Hepatocyte (in vitro differentiated cells): Measurements from ENCODE around the gene C19orf67. TPM values are rescaled to one million over a fixed set of nuclear protein-coding genes. Genes with fewer than 3 reads are reported as not detected.

Experiments used
- DNase-seq: peaks from one replicate; pipeline ENCODE4 v3.0.0-alpha.2; 2016; ENCODE audit warnings: low spot score
- H2AFZ ChIP-seq: fragments of 200-600 bp; sonication (generic); 2 replicates; pipeline ENCODE4 v1.6.0; 2016; ENCODE audit warnings: antibody characterized with exemption, mild to moderate bottlenecking
- H3K27ac ChIP-seq: fragments of 200-600 bp; sonication (generic); 2 replicates; pipeline ENCODE4 v1.5.1; 2016; ENCODE audit warnings: mild to moderate bottlenecking
- H3K27me3 ChIP-seq: fragments of 200-600 bp; sonication (generic); 2 replicates; pipeline ENCODE4 v1.6.1; 2016
- H3K36me3 ChIP-seq: fragments of 200-600 bp; sonication (generic); replicated peaks from 2 replicates; pipeline ENCODE4 v1.5.1; 2016; ENCODE audit warnings: low read depth; ENCODE audit not compliant: insufficient read depth
- H3K4me1 ChIP-seq: fragments of 200-600 bp; sonication (generic); 2 replicates; pipeline ENCODE4 v1.5.1; 2016; ENCODE audit warnings: mild to moderate bottlenecking, moderate library complexity; ENCODE audit not compliant: insufficient read depth
- H3K4me2 ChIP-seq: fragments of 200-600 bp; sonication (generic); 2 replicates; pipeline ENCODE4 v1.6.0; 2016
- H3K4me3 ChIP-seq: fragments of 200-600 bp; sonication (generic); 2 replicates; pipeline ENCODE4 v1.5.1; 2016; ENCODE audit warnings: mild to moderate bottlenecking
- H3K79me2 ChIP-seq: fragments of 200-600 bp; sonication (generic); 2 replicates; pipeline ENCODE4 v1.6.0; 2017; ENCODE audit warnings: mild to moderate bottlenecking
- H3K9me2 ChIP-seq: fragments of 200-600 bp; sonication (generic); replicated peaks from 2 replicates; pipeline ENCODE4 v1.6.0; 2017; ENCODE audit warnings: mild to moderate bottlenecking; ENCODE audit not compliant: insufficient read depth
- H3K9me3 ChIP-seq: fragments of 200-600 bp; sonication (generic); 2 replicates; pipeline ENCODE4 v1.5.1; 2016; ENCODE audit warnings: low read depth, mild to moderate bottlenecking
- H4K20me1 ChIP-seq: fragments of 200-600 bp; sonication (generic); 2 replicates; pipeline ENCODE4 v1.6.0; 2016; ENCODE audit warnings: mild to moderate bottlenecking; ENCODE audit not compliant: insufficient read depth, poor library complexity, severe bottlenecking
- EZH2 ChIP-seq: fragments of 200-600 bp; sonication (generic); IDR thresholded peaks from 2 replicates; pipeline ENCODE4 v1.6.1; 2016; ENCODE audit warnings: antibody characterized with exemption, mild to moderate bottlenecking, borderline replicate concordance
- EZH2phosphoT487 ChIP-seq: fragments of 200-600 bp; sonication (generic); IDR thresholded peaks from one replicate; pipeline ENCODE4 v1.6.1; 2018; ENCODE audit warnings: antibody characterized with exemption, mild to moderate bottlenecking, low read depth, moderate library complexity; ENCODE audit not compliant: unreplicated experiment, severe bottlenecking
- WGBS: methylation state at CpG from one replicate; pipeline ENCODE4 v1.1.6; 2016; ENCODE audit warnings: low lambda C conversion rate; ENCODE audit errors: missing lambda C conversion rate; 5-methylcytosine and 5-hydroxymethylcytosine counted together
- polyA plus RNA-seq: library from polyadenylated mRNA; unstranded; fragments of >200 nt; fragmentation: Nextera tagmentation; extraction: Ambion mirVana; gene quantifications from 2 replicates; pipeline ENCODE4 v1.2.1, GENCODE V29; 2016
- total RNA-seq: library from RNA; depleted of rRNA; stranded (reverse); fragments of >200 nt; gene quantifications from 2 replicates; pipeline ENCODE4 v1.2.3, GENCODE V29; 2014
- TF ChIP-seq, protein P1 (sequence below): fragments of 200-600 bp; sonication (generic); IDR thresholded peaks from 2 replicates; pipeline ENCODE4 v1.5.1; 2016; ENCODE audit warnings: antibody characterized with exemption, mild to moderate bottlenecking; ENCODE audit not compliant: poor library complexity

The C19orf67 gene
- total and polyA plus RNA-seq, 2 experiments from 2014 or later: not detected

DNA sequence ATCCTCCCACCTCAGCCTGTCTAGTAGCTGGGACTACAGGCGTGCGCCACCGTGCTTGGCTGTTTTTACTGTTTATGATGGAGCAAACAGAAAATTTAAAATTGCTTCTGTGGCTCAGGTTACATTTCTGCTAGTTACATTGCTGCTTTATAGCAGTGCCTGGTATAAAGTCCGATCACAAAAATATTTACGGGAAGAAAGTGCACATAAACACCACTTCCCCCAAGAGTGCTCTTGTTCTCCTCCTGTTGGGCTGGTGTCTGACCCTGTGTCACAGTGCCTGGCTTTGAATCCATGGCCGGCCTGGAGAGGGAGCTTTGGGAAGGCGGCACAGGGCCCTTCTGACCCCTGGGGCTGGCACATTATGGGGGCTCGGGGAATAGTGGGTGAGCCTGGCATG, 20.1 kb upstream of the C19orf67 start:
- Histone ChIP-seq H2AFZ (no peak overlapping the region), H3K9me2 (no peaks in the 10 kb centered on the region), H3K9me3 (no peaks in the 10 kb centered on the region), H3K79me2 (peaks cover 11% of the 10 kb centered on the region), H3K27ac (no peak overlapping the region), H4K20me1 (no peaks in the 10 kb centered on the region), H3K27me3 (no peaks in the 10 kb centered on the region), H3K4me3 (no peak overlapping the region), H3K36me3 (no peaks in the 10 kb centered on the region), H3K4me2 (no peak overlapping the region), H3K4me1 (no peaks in the 10 kb centered on the region)
- WGBS: 82% methylated on average over 8 of the region's 8 CpGs
- TF ChIP-seq EZH2 (no peak), EZH2phosphoT487 (no peak)
- TF ChIP-seq, protein P1, sequence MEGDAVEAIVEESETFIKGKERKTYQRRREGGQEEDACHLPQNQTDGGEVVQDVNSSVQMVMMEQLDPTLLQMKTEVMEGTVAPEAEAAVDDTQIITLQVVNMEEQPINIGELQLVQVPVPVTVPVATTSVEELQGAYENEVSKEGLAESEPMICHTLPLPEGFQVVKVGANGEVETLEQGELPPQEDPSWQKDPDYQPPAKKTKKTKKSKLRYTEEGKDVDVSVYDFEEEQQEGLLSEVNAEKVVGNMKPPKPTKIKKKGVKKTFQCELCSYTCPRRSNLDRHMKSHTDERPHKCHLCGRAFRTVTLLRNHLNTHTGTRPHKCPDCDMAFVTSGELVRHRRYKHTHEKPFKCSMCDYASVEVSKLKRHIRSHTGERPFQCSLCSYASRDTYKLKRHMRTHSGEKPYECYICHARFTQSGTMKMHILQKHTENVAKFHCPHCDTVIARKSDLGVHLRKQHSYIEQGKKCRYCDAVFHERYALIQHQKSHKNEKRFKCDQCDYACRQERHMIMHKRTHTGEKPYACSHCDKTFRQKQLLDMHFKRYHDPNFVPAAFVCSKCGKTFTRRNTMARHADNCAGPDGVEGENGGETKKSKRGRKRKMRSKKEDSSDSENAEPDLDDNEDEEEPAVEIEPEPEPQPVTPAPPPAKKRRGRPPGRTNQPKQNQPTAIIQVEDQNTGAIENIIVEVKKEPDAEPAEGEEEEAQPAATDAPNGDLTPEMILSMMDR: no peak
- no peak for DNase-seq

DNA sequence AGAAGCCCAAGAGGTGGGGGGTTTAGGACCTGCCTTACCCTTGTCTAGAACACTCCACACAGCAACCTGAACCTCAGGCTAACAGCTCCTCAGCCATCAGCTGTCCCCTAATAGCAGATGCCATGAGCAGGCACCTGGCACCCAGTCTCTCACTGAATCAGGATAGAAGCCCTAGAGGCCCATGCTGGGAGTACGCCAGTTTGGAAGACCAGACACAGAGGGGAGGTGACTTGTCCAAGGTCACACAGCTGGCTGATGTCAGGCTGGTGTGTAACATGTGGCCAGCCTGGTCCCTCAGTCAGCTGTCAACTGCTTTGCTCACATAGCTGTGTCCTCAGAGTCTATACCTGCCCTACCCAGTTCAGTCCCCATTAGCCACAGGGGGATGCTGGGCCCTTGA, 17.7 kb upstream of the C19orf67 start:
- H3K9me3 ChIP-seq: no peaks in the 10 kb centered on the region
- no peak overlapping the region for H3K4me3 ChIP-seq
- no peak overlapping the region for H2AFZ ChIP-seq
- no peaks in the 10 kb centered on the region for H3K27me3 ChIP-seq
- no peaks in the 10 kb centered on the region for H4K20me1 ChIP-seq
- H3K9me2 ChIP-seq: no peaks in the 10 kb centered on the region
- DNase-seq: no peak
- no peak overlapping the region for H3K27ac ChIP-seq
- H3K4me1 ChIP-seq: no peaks in the 10 kb centered on the region
- peaks cover 3% of the 10 kb centered on the region for H3K79me2 ChIP-seq
- no peaks in the 10 kb centered on the region for H3K36me3 ChIP-seq
- TF ChIP-seq, protein P1: no peak
- no peak for TF ChIP-seq EZH2phosphoT487
- no peak overlapping the region for H3K4me2 ChIP-seq
- WGBS: 100% methylated on average over 1 of the region's 1 CpG

DNA sequence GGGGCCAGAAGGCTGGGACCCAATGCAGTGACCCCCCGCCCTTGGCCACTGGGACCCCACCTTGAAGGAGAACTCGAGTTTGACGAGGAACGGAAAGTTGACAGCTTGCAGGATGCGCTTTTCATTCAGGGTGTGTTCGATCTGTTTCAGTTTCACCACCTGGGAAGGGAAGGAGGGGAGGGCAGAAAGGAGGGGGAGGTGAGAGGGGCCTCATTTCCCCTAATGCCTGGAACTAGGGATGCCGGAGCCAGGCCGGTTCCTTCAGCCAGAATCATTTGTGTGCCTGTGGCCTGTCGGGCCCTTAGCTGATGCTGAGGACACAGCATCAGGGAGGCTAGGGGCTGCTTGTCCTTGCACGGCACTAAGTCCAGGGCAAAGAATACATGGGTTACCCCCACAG, 17.2 kb upstream of the C19orf67 start:
- H3K36me3 ChIP-seq: no peaks in the 10 kb centered on the region
- H3K4me2 ChIP-seq: no peak overlapping the region
- 93% methylated on average over 10 of the region's 10 CpGs for WGBS
- no peaks in the 10 kb centered on the region for H3K27me3 ChIP-seq
- H3K9me3 ChIP-seq: no peaks in the 10 kb centered on the region
- no peak overlapping the region for H3K4me3 ChIP-seq
- TF ChIP-seq, protein P1: no peak
- no peak for TF ChIP-seq EZH2phosphoT487
- no peak for TF ChIP-seq EZH2
- no peak overlapping the region for H2AFZ ChIP-seq
- H3K4me1 ChIP-seq: no peaks in the 10 kb centered on the region
- no peak overlapping the region for H3K27ac ChIP-seq
- DNase-seq: no peak
- no peaks in the 10 kb centered on the region for H3K9me2 ChIP-seq
- H4K20me1 ChIP-seq: no peaks in the 10 kb centered on the region
- H3K79me2 ChIP-seq: no peaks in the 10 kb centered on the region

DNA sequence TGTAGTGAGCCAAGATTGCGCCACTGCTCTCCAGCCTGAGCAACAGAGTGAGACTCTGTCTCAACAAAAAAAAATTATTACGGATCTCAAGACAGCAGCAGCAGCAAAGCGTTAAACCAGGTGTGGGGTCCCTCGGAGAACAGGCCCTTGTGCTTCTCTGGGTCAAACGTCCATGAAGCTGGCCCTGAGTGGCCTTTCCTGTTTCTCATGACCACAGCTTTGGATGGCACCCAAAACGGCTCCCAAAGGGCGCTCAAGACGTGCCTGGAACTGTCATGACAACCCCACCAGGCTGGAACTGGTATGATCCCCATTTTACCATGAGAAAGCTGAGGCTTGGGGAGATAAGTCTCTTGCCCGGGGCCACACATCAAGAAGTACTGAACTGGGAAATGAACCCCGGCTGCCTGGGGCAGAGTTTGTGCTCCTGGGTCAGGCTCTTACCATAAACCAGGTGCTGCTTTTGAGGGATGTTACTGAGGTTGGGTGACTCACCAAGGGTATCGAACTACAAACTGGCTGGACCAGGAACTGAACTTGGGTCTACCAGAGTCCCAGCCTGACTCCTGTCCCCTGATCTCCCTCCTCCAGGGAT, 16.6 kb upstream of the C19orf67 start:
- H3K36me3 ChIP-seq: no peaks in the 10 kb centered on the region
- no peaks in the 10 kb centered on the region for H4K20me1 ChIP-seq
- H3K4me3 ChIP-seq: no peak overlapping the region
- no peaks in the 10 kb centered on the region for H3K9me2 ChIP-seq
- no peaks in the 10 kb centered on the region for H3K9me3 ChIP-seq
- H2AFZ ChIP-seq: no peak overlapping the region
- WGBS: 94% methylated on average over 11 of the region's 11 CpGs
- H3K4me2 ChIP-seq: no peak overlapping the region
- H3K27ac ChIP-seq: no peak overlapping the region
- H3K79me2 ChIP-seq: no peaks in the 10 kb centered on the region
- no peaks in the 10 kb centered on the region for H3K4me1 ChIP-seq
- TF ChIP-seq, protein P1: no peak
- no peak for DNase-seq
- no peaks in the 10 kb centered on the region for H3K27me3 ChIP-seq
